NCI-H345 treated with DMSO at 0.1 percent for 48 hours (cell line): ENCODE results near the gene CDON.
"Not testable (repeated sequence)": the region's sequence is repeated elsewhere in the genome, so short reads cannot be mapped to it uniquely, and the experiment has no call there.

Source experiments
- DNase-seq: peaks from one replicate; lab custom pipeline; 2025; ENCODE audit not compliant: unreplicated experiment; lab: John Stamatoyannopoulos, UW

CDON gene

GRCh38 chr11:126049159-126049558, 13.5 kb downstream of the CDON start:
- no peak for DNase-seq

DNA sequence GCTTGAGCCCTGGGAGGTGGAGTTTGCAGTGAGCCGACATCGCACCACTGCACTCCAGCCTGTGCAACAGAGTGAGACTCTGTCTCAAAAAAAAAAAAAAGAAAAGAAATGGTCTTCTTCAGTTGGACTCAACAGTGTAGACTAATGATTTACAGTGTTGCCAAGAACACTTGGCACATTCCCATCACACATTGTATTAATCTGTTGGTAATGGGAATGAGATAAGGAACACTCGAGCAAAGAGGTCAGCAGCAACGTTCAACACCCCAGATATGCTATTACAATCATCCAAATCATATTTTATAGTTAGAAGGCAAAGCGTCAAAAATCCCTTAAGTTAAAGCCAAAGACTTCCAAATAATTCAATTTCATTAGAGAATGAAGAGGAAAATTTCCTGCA, 14.5 kb downstream of the CDON start:
- no peak for DNase-seq

GRCh38 chr11:126046570-126047195, 16.0 kb downstream of the CDON start:
- no peak for DNase-seq

- DNase-seq, result no peak
These were observed 23.0 kb downstream of the CDON start for GRCh38 chr11:126039485-126040271.

- DNase-seq, result no peak
These were observed 26.9 kb downstream of the CDON start for GRCh38 chr11:126035718-126036117.

DNA sequence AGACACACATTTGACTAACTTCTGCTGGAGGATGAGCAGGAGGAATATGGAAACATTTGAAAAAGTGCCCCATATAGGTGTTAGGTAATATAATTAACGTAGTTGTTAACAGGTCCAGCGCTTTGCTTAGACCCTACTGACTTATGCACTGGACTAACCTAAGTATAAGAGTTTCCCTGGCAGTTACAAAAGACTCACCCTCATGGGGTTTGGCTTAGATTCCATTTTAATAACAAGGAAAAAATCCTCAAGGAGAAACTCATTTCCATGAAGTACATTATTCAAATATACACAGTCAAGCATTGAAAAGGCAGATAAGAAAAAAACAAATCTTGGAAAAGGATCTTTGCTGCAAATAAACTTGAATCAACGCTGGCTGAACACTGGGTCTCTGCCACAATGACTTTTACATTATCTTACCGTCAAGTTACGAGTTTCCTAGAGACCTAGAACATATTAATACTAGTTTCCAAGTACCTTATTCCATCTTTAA, 27.7 kb downstream of the CDON start:
- no peak for DNase-seq

- no peak for DNase-seq
These were observed 28.4 kb downstream of the CDON start for GRCh38 chr11:126034039-126034932.

DNA sequence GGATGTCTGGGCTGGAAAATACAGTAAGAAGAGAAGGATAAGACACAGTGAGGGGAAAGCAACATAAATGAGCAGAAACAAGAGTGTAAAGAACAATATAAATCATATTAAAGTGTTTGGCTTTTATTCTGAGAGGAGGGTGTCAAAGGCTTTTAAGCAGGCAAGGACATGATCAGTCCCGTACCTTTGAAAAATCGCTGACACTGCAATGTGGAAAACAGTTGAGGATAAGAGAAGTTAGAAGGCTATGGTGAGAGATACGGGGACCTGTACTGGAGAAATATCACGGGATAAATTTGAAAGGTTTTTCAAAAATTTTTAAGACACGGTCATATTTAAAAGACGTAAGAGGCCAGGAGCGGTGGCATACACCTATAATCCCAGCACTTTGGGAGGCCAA, 30.3 kb downstream of the CDON start:
- no peak for DNase-seq

- no peak for DNase-seq
These were observed 32.9 kb downstream of the CDON start for GRCh38 chr11:126029805-126030204.

- no peak for DNase-seq
These were observed 33.4 kb downstream of the CDON start for GRCh38 chr11:126029237-126029636.

DNA sequence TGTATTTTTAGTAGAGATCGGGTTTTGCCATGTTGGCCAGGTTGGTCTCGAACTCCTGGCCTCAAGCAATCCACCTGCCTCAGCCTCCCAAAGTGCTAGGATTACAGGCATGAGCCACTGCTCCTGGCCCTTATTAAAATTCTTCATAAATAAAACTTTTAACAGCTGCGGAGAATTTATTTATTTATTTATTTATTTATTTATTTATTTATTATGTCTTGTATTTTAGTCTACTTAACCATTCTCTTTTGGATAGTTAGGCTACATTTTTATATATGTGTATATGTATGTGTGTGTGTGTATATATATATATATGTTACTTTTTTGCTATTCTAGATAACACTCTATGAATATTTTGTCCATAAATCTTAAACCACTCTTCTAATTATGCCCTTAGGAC, 34.1 kb downstream of the CDON start:
- DNase-seq, result not testable (repeated sequence)

- DNase-seq, result no peak
These were observed 36.1 kb downstream of the CDON start for GRCh38 chr11:126026579-126026978.

DNA sequence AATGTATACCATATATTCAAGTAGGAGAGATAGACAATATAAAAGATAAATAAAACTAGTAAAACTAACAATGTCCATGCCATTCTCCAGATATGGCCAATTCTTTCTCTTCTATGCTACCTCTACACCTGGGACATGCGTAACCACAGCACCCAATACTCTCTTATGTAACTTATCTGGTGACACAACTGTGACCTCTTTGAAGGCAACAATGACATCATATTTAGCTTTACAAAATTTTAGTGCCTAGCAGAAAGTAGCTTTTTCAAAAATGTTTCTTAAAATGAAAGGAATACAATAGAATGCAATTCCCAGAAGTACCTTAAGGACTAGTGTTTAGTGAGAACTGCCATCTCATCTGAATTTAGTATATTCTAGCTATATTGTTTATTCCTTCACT, 36.8 kb downstream of the CDON start:
- DNase-seq, result no peak

DNA sequence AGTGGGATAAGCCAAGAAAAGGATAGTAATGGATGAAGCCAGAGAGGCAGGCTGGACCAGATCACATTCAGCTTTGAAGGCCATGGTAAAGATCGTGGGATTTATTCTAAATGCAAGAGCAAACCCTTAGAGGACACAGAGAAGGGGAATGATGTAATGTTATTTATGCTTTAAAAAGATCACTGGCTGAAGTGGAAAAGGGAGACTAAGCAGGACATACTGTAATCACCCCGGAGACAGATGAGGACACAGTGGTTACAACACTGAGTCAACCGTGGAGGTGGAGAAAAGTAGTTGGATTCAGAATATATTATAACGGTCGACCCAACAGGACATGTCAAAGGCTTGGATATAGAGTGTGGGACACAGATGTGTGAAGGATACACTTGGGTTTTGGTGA, 38.5 kb downstream of the CDON start:
- DNase-seq, result no peak

GRCh38 chr11:126012852-126013251, 49.8 kb downstream of the CDON start:
- DNase-seq, result no peak

DNA sequence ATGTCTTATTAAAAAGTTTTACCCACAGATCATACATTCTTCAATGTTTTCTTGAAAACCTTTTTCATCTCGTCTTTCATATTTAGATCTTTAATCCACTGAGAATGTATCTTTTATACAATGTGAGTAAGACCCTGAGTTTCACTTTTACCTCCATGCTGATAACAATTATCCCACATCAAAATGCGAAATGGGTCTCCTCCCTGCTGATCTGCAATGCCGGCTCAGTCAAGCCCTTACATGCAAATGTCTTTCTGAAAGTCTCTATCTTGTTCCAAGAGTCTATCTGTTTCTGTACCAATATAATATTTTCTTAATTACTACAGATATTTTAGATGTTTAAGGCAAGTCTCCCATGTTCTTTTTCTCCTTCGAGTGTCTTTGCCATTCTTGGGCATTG, 50.9 kb downstream of the CDON start:
- no peak for DNase-seq

DNA sequence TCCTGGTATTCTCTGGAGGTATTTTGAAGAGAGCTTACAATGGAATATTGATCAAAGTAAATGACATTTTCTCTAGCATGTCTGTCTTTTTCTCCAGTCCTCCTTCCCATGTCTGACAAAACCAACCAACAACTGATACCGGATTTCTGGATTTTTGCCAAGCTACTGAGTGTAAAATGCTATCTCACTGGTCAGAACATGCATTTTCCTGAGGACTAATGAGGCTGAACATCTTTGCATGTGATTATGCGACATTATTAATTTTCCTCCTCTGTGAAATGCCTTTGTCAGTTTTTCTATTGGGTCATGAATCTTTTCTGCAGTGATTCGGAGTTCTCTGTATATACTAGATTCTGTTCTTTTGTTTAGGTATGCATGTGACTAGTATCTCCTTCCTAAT, 51.4 kb downstream of the CDON start:
- no peak for DNase-seq

DNA sequence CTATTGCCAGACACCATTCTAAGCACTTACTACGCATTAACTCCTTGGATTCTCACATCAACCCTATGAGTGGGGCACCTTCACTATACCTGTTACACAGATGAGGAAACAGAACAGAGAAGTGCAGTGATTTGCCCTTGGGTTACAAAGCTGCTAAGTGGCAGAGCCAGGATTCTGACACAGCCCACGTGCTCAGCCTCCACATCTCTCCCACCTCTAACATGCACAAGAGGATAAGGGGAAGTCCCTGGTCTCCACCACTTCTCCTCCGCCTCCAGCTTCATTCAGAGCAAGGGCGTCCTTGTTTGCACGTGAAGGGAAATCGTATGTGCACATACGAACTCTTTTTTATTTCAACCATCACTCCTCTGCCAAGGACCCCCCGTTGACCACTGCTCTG, 53.7 kb downstream of the CDON start:
- no peak for DNase-seq

DNA sequence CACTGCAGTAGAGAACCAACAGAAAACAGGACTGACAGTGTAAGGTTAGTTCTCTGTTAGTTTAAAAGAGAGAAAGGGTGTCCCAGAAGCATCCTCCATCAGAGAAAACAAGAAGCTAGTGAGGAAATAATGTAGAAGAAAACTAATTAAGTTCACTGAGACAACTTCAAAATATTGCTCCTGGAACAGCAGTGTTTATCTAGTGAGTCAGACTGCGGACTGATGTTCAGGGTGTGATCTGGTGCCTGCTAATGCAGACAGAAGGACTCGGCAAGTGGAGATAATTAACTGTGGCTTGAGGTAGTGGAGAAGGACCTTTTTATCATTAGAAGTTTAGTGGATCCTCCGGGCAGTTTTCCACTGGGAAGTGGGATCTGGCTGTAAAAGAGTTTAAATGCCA, 55.4 kb downstream of the CDON start:
- DNase-seq, result no peak

GRCh38 chr11:126006068-126006467, 56.6 kb downstream of the CDON start:
- DNase-seq, result no peak

GRCh38 chr11:126002181-126002580, 60.5 kb downstream of the CDON start:
- DNase-seq, result no peak
